ENCODE data around the gene CNTN5.

Gene CNTN5

DNA sequence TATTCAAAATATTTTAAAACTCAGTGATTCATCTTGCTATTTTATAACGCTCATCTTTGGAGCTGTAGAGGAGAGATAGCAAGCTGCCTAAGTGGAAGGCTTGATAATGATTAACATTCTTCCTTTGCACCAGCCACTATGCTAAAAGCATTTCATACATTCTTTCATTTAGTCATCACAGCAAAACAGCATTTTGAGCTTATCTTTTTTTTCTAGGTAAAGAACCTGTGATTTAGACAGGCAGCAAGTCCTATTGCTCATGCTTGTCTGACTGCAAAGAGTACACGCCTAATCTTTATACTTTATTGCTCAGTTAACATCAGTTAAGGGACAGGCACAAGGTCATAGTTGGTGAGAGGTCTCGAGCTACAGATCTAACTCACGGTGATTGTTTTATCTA, 953.2 kb downstream of the CNTN5 start:
- no peak for DNase-seq

DNA sequence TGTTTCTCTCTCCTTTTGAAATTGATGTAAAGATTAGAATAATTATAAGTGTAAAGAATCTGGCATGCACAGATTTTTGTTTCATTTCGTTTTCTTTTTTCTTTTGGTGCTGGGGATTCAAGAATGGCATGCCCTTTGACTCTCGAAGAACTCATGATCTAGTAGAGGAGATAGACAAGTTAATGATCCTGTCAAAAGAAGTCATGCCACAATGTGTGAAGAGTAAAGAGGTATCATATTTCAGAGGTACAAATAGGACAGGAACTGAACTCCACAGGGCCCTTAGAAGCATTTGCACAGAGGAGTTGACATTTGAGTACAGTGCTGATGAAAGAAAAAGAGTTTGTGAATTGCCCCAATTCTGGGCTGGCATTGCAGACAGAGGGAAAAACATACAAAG, 958.3 kb downstream of the CNTN5 start:
- DNase-seq = no peak

DNA sequence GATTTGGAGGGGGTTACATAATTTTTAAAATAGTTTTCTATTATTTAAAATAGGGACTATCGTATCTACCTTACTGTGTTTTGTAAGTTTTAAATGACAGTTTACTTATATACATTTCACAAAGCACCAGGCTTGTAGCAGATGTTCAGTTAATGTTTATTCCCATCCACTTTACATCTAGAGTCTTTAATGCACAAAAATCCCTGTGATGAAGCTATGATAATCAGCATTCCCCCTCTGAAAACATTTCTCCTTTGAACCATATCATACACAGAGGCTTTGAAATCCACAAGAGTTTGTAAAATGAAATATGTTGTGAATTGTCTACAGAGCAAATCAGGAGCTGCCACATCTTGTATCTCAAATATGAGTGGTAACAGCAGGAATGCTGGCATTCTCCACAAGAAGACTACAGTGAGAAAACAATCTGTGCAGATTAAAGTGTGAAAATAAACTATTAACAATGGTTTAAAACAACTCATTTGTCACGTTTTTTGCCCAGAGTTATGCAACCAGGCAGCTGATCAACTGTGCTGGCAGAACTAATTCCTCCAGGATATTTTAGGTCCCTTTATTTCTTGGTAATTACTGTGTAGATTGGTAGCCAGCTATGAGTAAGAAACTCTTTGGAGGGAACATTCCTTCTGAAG, 967.2 kb downstream of the CNTN5 start:
- DNase-seq = no peak

DNA sequence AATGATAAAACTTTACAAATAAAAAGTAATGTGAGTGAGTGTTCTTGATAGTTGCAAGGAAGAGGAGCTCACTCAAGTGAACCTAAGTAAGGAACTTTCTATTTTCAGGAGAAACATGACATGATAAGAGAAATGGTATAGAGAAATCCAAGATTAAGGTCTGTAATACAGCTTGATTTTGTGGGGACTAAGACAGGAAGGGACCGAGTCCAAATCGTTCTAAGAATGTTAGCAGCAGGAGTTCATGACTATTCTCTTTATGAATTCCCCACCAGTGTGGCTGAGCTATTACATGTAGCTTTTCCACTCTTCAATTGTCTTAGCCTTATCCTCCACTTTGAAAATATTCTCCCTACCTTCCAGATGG, 967.7 kb downstream of the CNTN5 start:
- no peak for DNase-seq

DNA sequence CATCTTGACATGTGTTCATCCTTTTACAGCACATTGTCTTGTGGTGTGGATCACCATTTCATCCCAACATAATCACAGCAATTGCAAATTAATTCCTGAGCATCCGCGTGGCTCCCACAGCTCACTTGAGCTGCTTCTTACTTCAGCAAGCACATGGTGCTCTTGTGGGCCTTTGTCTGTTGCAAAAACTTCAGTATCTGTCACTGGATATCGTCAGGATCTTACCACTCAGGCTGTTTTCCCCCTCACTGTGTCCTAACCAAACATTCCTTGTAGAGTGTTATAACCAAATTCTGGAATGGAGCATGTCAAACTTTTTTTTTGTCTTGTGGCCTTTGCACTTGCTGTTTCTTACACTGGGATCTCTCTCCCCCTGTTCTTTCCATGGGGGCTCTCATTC, 983.2 kb downstream of the CNTN5 start:
- no peak for DNase-seq

DNA sequence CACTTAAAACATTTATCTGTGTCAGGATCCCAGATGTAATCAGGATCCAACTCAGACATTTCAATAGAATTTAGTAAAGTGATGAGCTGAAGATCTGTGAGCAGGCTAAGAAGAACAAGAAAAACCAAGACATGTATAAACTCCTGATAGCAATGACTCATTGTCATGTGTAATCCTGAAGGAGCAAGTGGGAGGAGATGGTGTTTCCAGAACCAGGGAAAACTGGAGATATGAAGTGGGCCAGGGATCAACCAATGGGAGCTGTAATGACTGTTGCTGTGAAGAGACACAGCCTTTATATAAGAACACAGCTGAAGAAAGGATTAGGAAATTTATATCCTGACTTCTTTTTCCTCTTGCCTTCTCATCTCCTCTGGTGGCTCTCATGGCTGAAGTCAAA, 983.8 kb downstream of the CNTN5 start:
- DNase-seq = no peak

DNA sequence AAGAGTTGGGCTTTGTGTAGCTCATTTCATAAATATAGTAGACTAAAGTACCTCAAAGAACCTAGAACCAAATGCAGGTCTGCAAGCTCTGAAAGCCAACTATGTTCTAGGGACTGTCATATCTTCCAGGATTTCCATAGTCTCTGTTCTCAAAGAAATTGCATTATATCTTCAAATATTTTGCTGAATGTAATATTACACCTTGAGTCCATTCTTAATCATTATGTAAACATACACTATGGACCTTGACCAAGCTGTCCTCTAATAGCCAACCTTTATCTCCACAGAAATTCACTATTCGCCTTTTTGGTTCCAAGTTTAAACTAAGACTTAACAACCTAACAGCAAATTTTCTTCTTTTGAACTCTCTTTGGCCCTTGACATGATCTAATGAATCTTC, 987.7 kb downstream of the CNTN5 start:
- no peak for DNase-seq

DNA sequence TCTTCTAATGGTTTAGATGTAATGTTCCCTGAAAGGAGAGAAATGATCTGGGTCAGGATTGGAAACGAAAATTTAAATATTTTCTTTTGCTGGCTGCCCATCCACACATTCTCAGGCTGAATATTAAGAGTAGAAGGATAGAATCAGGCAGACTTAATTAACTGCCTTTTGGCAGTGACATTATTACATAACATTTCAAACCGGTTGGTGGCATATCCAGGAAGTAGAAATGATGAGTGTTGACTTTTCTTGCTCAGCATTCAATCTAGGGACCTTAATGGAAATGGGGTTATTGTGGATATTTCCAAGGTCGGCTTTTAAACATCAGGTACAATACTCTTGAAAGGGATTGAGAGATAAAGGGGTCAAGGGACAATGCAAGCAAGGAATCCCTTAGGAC, 989.0 kb downstream of the CNTN5 start:
- no peak for DNase-seq

DNA sequence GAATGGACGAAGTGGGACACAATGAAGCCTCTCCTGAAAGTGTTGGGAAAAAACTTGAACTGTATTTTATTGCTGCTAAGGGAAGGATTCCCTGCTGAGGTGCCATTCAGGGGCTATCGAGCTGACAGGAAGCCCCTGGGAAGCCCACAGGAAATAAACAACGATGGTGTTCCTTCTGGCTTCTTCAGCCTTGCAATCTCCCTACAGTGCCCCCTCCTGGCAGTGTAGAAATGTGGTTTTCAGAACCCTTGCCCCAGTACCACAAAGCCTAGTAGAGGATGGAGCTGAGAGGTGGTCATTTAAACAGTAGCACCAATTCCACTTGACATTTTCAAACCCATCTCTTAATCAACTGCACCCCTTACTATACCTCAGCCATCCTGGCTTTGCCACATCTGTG, 989.6 kb downstream of the CNTN5 start:
- no peak for DNase-seq

DNA sequence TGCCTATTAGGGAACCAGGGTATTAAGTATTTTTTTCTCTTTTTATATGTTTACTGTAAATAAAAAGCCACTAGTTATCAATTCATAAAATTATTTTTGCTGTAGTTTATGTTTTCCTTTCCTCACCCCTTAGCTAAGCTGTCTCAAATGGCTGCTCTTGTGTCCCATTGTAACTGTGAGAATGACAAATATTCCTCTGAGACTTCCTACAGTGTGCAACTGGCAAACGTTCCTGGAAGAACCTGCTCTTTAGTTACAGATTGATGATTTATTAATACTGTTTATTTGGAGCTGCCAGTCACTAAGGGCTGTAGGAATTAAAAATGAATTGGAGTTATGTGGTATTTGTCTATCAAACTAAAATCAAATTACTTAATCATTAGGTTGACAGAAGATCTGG, 990.9 kb downstream of the CNTN5 start:
- DNase-seq = no peak

DNA sequence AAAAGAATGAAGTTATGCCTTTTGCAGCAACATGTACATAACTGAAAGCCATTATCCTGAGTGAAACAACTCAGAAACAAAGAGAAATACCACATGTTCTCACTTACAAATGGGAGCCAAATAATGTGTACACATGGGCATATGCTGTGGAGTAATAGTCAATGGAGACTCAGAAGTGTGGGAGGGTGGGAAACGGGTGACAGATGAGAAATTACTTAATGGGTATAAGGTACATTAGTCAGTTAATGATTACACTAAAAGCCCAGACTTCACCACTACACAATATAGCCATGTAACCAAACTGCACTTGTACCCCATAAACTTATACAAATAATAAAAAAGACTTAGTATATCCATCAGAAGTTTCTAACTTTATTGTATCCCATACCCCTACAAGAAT, 992.3 kb downstream of the CNTN5 start:
- no peak for DNase-seq

DNA sequence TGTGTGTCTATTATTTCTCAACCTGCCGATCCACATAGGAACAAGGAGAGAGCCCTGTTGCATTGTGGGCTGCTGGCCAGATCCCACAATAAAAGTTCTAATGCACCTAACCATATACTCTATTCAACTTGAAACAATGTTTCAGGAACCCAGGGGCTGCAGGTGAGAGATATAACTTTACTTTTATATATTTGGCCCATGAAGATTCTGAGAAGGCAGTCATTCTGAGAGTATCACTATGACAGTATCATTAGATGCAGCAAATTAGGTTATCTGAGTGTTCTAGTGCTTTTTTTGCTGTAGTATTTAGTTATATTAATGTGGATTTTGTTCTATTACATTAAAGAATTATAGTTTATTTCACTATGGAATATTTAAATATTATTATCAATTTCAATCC, 1011.2 kb downstream of the CNTN5 start:
- no peak for DNase-seq

DNA sequence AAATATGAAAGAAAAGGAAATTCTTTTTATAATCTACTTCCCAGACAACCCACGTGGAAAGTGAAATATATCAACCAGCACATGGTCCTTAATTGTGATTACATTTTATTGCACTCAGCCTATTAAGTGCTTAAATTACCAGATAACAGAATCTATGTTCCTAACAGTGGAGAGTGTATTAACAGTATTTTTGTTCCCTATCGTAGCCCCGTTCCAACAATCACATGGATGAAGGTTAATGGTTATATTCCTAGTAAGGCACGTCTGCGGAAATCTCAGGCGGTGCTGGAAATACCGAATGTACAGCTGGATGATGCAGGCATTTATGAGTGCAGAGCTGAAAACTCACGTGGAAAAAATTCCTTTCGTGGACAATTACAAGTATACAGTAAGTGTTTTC, 1040.3 kb downstream of the CNTN5 start:
- no peak for DNase-seq

DNA sequence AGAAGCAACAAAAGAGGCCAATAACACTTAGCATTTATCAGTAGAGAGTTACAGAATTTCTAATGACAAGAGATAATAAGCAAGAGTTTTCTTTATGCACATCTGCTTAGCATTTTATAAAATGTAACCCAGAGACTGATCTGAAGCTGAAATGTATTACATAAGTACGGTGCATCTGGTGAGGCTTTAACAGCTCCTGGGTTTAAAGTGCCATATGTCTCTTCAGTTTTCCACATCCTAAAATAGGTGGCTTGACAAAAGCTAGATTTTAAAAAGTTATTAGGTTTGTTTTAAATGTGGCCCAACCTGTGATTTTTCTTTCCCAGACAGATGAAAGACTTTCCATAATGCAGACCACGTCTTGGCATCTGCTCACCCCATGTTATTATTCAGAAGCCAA, 1045.7 kb downstream of the CNTN5 start:
- no peak for DNase-seq

DNA sequence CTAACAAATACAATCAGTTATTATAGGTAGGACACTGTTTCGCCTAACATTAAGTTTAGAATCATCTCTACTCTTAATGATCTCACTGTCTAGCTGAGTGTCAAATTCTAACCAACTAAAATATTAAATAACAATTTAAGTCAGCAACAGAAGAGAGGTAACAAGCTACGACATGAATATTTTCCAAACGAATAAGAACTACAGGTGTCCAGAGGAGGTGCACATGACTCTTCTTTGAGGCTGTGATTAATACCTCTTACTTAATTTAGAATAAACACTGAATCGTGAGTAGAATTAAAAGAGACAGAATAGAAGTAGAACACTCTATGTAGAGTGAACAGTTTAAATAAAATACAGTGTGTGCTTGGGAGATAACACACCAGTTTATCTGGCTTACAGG, 1047.4 kb downstream of the CNTN5 start:
- no peak for DNase-seq

DNA sequence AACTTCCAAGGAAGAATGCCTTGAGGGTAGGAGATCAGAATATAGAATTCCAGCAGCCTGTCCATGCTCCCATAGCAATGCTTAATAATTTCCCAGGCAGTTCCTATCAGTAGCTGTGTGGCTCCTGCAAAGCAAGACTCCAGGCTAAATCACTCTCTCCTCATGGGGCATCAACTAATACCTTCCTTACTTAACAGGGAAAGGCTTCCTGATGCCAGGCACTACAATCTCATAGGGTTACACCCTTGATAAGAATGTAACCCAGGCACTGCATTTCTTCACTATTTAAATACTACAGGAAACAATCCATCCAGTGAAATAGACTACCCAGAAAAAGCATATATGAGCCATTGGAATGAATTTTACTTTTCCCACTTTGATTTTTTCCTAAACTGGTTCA, 1051.4 kb downstream of the CNTN5 start:
- no peak for DNase-seq

DNA sequence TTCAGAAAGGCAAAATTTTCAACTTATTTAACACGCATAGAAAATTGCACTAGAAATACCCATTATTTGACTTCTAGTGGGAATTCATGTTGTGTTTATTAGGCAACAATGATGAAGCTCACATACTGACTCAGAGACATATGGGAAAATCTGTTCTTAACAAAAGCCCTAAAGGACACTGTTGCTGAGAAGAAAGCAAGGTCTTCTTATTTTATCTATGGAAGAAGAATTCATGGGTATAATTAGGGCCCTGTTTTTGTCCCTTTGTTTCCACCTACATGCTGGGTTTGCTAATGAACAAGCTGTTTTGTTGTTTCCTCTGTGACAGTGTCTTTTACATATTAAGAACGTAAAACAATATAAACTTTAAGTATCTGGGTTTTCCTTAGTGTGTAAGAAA, 1059.6 kb downstream of the CNTN5 start:
- DNase-seq = no peak

DNA sequence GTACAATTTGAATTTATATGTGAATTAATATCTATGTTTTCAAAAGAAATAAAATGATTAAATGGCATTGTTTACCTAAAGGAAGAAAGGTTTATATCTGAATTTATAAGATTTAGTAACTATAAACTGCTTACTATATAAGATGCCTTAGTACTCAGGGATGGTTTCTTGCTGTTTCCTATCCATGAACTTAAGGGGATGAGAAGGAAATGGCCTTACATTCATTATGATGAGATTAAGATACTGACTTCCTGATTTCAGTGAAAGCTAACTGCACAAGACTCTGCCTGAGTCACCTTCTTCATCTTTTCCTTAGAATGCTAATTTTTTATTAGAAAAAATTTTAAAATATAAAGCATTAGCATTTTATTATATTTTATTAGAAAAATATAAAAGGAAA, 1060.1 kb downstream of the CNTN5 start:
- DNase-seq = no peak

DNA sequence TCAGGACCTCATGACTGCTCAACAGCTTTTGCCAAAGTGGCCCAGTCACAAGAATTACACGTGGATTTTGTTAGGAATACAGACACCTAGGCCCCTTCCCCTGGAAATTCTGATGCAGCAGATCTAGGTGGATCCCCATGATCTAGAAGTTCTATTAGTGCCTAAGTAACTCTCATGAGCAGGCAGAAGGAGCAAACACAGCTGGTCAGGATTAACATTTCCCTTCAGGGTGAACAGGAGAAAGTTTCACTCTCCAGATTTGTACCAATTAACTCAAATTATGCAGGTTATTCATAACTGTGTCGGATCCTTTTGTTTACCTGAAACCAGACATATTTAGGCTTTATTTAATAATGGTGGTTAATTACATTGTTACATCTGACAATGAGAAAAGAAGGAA, 1072.9 kb downstream of the CNTN5 start:
- no peak for DNase-seq

DNA sequence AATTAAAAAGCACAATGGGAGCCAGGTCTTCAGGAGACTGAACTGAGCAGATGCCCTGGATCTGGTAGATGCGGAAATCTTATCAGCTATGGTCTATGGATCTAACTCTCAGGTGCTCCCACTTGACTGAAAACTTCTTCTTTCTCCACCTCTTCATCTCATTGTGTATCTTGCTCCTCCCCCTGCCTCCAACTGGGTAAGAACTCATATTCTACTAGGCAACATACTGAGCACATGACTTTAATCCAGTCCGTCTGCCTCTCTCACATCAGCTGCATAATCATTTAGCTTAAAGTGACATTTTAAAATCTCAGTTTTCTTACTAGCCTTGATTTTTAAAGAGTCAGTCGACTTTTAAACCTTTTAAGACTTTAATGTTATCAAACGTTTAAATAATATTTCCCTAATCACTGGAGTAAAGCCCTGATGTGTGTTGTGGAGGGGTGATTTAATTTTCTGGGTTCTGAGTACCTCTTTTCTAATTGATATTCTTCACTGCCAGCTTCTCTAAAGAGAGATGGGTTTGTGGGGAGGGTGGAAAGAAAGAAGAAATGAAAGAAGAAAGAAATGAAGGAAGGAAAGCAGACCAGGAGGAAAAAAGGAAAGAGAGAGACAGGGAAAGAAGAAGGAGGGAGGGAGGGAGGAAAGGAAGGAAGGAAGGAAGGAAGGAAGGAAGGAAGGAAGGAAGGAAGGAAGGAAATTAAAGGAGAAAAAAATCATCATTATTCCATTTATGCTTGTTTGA, 1073.5 kb downstream of the CNTN5 start:
- DNase-seq = no peak

DNA sequence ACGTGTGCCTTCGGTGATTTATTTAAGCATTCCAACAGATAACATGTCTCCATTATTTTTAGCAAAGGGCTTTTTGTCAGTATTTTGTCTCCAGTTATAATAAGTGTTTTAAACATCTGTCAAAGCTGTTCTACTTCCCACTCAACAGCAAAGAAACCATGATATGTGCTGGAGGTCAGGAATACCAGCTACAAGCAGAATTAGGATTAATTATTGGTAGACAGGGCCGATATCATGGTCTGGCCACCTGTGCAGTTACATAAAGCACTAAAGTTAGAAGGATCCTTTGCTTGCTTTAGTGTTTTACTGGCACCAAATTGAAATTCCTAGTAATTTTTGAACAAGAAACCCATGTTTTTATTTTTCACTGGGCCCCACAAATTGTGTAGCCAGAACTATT, 1075.1 kb downstream of the CNTN5 start:
- no peak for DNase-seq

DNA sequence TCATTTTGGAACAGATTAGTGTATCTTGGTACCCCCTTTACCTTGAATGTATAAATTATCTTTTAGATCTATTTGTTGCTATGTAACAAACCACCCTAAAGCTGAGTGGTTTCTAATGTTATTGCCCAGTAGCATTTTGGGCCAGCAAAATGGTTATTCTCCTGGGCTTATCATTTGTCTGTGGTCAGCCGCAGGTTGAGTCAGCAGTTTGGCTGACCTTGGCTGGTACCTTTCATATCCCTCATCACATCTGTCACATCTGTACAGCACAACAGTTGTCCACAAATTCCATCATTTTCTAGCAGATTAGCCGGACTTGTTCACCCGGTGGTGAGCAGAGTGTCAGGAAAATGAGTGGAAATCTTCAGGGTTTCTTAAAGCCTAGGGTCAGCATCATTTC, 1077.8 kb downstream of the CNTN5 start:
- no peak for DNase-seq

DNA sequence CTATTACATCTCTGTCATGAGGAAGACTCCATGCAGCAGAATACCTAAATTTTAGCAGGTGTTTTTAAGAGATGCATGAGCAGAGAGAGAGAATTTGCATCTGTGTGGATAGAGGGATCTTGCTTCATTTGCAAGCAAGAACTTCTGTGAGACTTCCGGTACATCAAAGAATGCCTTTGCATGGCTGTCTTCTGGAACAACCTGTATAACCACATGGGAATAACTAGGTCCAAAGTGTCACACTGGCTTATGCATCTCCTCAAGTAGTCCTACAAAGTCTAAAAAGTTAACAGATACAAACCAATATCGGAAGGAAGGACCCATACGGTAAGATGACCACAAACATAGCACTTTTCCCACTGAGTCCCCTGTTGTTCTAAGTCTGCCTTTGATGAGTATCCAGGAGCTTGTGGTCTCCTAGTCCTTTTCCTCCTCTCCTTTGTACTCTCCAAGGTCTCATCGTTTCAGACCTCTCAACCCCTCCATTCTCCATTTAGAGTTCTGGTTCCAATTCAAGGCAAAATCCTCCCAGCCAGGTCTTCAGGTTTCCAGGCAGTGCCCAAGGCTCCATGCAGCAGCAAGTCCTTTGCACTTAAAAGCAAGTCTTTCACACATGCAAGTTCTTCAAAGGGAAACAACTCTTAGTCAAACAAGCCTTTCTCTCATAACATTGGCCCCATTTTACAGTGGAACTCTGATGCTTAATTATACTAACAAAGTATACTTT, 1084.7 kb downstream of the CNTN5 start:
- no peak for DNase-seq

DNA sequence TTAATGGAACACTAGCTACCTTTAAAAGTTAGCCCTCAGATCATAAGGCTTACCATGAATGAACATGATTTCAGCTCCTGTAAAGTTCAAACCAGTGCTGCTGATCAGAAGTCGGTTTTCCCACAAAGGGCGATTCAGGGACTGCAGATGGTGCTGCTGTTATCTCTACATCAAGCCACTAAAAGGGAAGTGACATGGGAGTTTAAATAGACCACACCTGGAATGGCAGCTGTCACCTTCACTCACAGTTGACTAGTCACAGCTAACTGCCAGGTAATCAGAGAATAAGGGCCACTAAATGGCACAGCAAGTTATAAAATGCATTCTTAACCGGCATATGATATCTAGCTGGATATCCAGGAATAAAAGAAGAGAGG, 1085.2 kb downstream of the CNTN5 start:
- DNase-seq = no peak

DNA sequence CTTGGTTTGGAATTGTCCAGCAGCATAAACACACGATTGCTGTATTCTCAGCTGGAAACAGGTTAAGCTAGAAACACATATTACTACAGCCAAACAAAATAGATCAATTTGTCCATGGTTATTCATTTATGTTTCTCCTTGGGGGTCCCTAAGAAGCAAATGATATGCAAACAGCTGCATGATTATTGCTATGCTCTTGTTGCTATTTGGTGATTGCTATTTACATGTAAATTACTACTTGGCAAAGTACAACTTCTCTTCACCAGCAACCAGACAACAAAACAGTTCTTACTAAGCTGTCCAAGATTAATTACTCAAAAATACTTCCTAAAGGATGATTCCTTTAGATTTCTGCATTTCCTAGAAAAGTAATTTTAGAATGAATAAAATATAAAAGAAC, 1098.4 kb downstream of the CNTN5 start:
- no peak for DNase-seq
